NCI-H1417 (cell line): ENCODE measurements around the gene SLC10A2.

Source experiments
- DNase-seq, 3 experiments: peaks; one replicate each; lab custom pipeline; 2025; lab: John Stamatoyannopoulos, UW

The SLC10A2 gene

GRCh38 chr13:103046676-103047075 lies 19.5 kb downstream of the SLC10A2 start:
- DNase-seq = no peak

DNA sequence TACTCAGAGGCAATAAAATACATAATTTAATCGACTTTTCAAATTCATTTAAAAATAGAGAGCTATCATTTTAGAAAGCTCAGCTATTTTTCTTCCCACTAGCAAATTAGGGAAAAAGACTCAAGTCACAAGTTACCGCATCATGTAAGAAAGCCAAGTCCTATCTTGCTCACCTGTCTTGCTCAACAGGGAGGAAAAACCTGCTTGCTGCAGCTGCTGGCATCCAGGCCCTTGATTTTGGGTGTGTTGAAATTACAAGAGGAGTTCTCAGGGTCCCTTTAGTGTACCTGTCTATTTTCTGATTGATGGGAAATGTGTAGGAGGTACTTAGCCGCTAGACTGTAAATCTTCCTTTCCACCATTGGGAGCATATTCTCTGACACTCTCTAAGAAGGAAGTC lies 22.2 kb downstream of the SLC10A2 start:
- peak in 2 of 3 experiments; percentile 39 to 78 for DNase-seq

DNA sequence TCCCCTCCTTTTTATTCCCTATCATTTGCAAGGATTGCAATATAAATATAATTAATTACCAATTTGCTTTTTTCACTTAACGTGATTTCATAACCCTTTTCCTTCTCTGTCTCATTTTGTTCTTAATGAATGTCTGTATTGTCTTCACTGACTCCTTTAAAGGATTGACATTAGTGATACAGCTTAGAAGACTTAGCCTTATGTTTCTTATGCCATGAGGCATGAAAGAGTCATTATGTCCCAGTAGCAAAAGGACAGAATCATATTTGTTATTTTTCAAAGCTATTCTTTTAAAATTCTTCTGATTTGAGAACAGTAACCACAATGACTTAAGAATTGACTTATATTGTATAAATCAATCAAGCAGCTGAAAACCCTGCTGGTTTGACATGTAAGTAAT lies 26.2 kb downstream of the SLC10A2 start:
- DNase-seq = no peak

GRCh38 chr13:103039183-103039582 lies 27.0 kb downstream of the SLC10A2 start:
- peak in 1 of 3 experiments; percentile 40 for DNase-seq

GRCh38 chr13:103036268-103036667 lies 29.9 kb downstream of the SLC10A2 start:
- DNase-seq = no peak

GRCh38 chr13:103033999-103034398 lies 32.2 kb downstream of the SLC10A2 start:
- DNase-seq = peak in 1 of 3 experiments; percentile 25

GRCh38 chr13:103031332-103031873 lies 34.8 kb downstream of the SLC10A2 start:
- DNase-seq = no peak

- DNase-seq = no peak
These were observed 35.4 kb downstream of the SLC10A2 start for GRCh38 chr13:103030776-103031175.

- DNase-seq = no peak
These were observed 36.4 kb downstream of the SLC10A2 start for GRCh38 chr13:103029798-103030197.

GRCh38 chr13:103022336-103022735 lies 43.9 kb downstream of the SLC10A2 start:
- no peak for DNase-seq

- DNase-seq = no peak
These were observed 47.7 kb downstream of the SLC10A2 start for GRCh38 chr13:103018556-103018955.

DNA sequence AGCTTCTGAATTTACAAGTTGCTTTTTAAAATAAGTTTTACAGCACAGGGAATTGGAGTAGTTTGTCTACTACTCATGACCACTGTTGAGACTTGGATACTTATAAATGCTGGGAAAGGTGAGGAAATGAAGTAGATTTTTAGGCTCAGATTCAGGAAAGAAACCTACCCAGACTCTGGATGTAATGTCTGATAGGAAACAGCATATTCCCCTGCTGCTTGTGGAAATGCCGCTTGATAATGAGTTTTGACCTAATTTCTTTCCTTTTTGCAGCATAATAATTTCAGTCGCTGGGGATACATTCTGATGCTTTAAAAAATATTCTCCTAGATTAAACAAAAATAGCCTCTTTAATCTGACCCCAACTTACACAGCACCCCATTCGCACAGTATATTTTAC lies 53.6 kb downstream of the SLC10A2 start:
- no peak for DNase-seq

- no peak for DNase-seq
These were observed 57.0 kb downstream of the SLC10A2 start for GRCh38 chr13:103009051-103009840.

GRCh38 chr13:103007427-103007762 lies 58.8 kb downstream of the SLC10A2 start:
- no peak for DNase-seq

- peak in 2 of 3 experiments; percentile 13 to 41 for DNase-seq
These were observed 59.4 kb downstream of the SLC10A2 start for GRCh38 chr13:103006641-103007426.

- no peak for DNase-seq
These were observed 61.4 kb downstream of the SLC10A2 start for GRCh38 chr13:103004661-103005345.

DNA sequence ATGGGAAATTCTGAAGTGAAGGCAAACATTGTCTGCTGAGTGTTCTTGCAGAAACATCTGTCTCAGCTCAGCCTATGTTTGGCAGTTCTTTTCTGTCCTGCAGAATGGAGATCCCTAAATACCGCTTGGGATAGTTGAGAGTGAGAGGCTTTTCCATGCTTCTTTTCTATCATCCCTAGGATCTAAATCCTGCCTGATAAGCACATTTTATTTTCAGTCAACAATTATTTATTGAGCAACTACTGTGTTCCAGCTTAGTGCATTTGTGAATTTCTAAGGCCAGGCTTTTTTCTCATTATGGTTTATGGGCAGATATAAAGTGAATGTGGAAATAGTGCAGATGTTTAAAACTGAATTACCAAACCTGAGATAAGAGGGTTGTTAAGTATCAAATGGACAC lies 62.6 kb downstream of the SLC10A2 start:
- no peak for DNase-seq

DNA sequence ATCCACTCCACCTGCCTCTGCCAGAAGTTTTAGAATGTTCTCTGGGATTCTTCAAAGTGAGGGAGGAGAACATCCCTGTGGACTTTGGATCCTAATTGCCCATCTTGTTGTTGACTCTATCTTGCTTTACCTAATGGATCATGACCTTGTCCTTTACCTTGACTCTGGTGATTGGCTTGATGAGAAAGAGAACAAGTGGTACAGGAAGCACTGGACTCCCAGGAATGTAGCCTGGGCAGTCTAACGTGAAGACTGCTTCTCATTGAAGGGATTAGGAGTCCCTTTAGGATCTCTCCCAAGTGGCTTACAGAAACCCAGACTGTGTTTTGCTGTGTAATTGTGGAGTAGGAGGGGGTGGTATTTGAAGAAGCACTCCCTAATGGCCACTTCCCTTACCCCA lies 63.9 kb downstream of the SLC10A2 start:
- no peak for DNase-seq

- DNase-seq = no peak
These were observed 66.1 kb downstream of the SLC10A2 start for GRCh38 chr13:103000157-103000556.

DNA sequence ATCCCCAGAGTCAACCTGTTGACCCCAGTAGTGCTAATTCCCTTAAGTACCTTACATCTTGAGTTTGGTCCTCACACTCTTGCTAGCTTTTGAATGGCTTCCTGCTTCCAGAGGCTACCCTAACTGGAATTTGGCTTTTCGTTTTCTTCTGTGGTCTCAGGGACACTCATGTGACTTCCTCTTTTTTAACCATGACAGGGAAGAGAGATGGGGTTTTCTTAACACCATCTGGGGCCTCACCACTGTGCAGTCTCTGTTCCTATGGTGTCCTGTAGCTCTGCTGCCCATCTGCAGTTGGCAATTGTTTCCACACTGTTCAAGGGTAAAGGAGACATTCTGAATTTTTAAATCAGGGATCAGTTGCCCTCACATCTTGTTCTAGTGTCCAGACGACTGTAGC lies 66.7 kb downstream of the SLC10A2 start:
- no peak for DNase-seq
